Kidney (tissue), 14 donors: ENCODE data around the gene KCNMB2. TPM values are rescaled to one million over a fixed set of nuclear protein-coding genes. Genes with fewer than 3 reads are reported as not detected.

Experiments used
- DNase-seq, 5 donors: peaks; one replicate each; pipeline ENCODE4 v3.0.0-alpha.2; 2013 to 2020
- FAIRE-seq: peaks from 2 replicates; lab custom pipeline; 2012; peaks lifted over from hg19 to GRCh38; lab: Jason Lieb, UNC
- H3K27ac ChIP-seq, 2 donors: one replicate each; pipeline ENCODE4 v1.7.0; 2013; ENCODE audit warnings: low read depth in 2 of 2, low read length in 2 of 2, inconsistent platforms in 1 of 2
- H3K27me3 ChIP-seq: one replicate; pipeline ENCODE4 v1.7.1; 2013; ENCODE audit warnings: low read length, inconsistent platforms; ENCODE audit not compliant: control insufficient read depth, insufficient read depth
- H3K36me3 ChIP-seq, 3 donors: one replicate each; pipeline versions ENCODE4 v1.7.0 to v1.7.1; 2013; ENCODE audit warnings: low read length in 3 of 3, control low read depth in 1 of 3, inconsistent platforms in 1 of 3; ENCODE audit not compliant: insufficient read depth in 3 of 3, control insufficient read depth in 2 of 3
- H3K4me1 ChIP-seq, 3 donors: one replicate each; pipeline versions ENCODE4 v1.7.0 to v1.7.1; 2013; ENCODE audit warnings: low read length in 3 of 3, inconsistent platforms in 1 of 3, low read depth in 1 of 3; ENCODE audit not compliant: control insufficient read depth in 2 of 3, insufficient read depth in 2 of 3
- H3K4me3 ChIP-seq, 3 donors: one replicate each; pipeline versions ENCODE4 v1.7.0 to v1.8.1; 2013; ENCODE audit warnings: low read length in 3 of 3, control low read depth in 1 of 3, inconsistent platforms in 1 of 3
- H3K9ac ChIP-seq, 3 donors: one replicate each; pipeline versions ENCODE4 v1.7.0 to v1.7.1; 2013; ENCODE audit warnings: low read length in 3 of 3, control low read depth in 1 of 3, inconsistent platforms in 1 of 3
- H3K9me3 ChIP-seq, 3 donors: one replicate each; pipeline versions ENCODE4 v1.7.0 to v1.7.1; 2013; ENCODE audit warnings: low read length in 3 of 3, control low read depth in 1 of 3, inconsistent platforms in 1 of 3; ENCODE audit not compliant: control insufficient read depth in 2 of 3, insufficient read depth in 1 of 3
- intact Hi-C: fragments of 100-400 bp; cut with DNase I; formaldehyde crosslinking; loops from one replicate; pipeline ENCODE4 v1.11.1; 2022
- polyA plus RNA-seq: library from polyadenylated mRNA; stranded (reverse); fragments of 350-450 nt; fragmentation: Illumina TruSeq; extraction: RNeasy Lipid Tissue Mini Kit (QIAGEN cat#74804); gene quantifications from one replicate; pipeline ENCODE4 v1.2.3, GENCODE V29; 2014; ENCODE audit warnings: low read depth, low replicate concordance; ENCODE audit not compliant: insufficient read depth
- total RNA-seq: library from RNA; stranded (reverse); fragmentation: NEBNext Ultra II Directional; extraction: Animal tissue kit (Norgen Biotek cat#: 25700); gene quantifications from one replicate; pipeline ENCODE4 v1.2.1, GENCODE V29; 2021
- TF ChIP-seq, protein P1 (sequence below): IDR thresholded peaks from 3 replicates; pipeline ENCODE4 v1.5.1; 2012; ENCODE audit warnings: mild to moderate bottlenecking, moderate library complexity, borderline replicate concordance; ENCODE audit not compliant: insufficient read depth; ENCODE audit errors: extremely low read depth
- donor health status: control.
- donor health status: control.
- donor health status: control.
- donor health status: control.
- donor health status: control.
- donor health status: DM: yes; HTN: yes; CAD: no.
- donor health status: Normal renal cell carcinoma (clear cell type).

Gene KCNMB2
- total and polyA plus RNA-seq, 2 donors from 2014 or later = 2.1 to 4.4 TPM

DNA sequence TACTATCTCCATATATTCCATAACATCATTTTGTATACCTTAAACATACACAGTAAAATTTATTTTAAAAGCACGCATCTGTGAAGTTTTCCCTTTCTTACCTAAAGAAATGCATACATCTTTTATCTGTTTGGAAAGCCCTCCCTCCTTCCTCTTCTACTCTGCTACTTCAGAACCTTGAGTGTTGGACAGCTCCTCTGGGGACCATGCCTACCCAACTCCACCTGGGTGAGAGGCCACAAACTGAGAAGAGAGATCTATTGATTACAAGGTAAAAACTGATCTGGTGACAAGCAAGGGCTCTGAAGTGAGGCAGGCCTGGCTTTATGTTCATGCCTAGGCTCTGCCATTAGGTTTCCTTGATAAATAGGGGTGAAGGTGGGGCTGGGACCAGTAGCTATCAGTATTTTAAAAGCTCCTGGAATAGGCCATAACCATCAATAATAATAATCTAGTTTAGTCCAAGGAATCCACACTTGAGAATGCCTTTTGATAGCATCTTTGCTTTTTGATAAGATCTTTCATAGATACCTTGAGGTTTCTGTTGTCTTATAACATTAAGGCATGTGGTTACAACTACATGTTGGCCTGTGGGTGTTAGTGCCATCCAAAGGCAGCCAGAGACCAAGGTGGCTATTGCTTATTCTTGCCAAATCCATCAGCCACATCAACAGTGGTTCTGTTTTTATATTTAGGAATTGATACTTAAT is 148.8 kb downstream of the KCNMB2 start:
- TF ChIP-seq, protein P1, sequence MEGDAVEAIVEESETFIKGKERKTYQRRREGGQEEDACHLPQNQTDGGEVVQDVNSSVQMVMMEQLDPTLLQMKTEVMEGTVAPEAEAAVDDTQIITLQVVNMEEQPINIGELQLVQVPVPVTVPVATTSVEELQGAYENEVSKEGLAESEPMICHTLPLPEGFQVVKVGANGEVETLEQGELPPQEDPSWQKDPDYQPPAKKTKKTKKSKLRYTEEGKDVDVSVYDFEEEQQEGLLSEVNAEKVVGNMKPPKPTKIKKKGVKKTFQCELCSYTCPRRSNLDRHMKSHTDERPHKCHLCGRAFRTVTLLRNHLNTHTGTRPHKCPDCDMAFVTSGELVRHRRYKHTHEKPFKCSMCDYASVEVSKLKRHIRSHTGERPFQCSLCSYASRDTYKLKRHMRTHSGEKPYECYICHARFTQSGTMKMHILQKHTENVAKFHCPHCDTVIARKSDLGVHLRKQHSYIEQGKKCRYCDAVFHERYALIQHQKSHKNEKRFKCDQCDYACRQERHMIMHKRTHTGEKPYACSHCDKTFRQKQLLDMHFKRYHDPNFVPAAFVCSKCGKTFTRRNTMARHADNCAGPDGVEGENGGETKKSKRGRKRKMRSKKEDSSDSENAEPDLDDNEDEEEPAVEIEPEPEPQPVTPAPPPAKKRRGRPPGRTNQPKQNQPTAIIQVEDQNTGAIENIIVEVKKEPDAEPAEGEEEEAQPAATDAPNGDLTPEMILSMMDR = no peak
- Histone ChIP-seq H3K4me1 (no peaks in the 10 kb centered on the region), H3K9me3 (no peaks in the 10 kb centered on the region), H3K27me3 (no peaks in the 10 kb centered on the region), H3K36me3 (no peaks in the 10 kb centered on the region), H3K27ac (no peak overlapping the region), H3K4me3 (no peak overlapping the region), H3K9ac (no peak overlapping the region)
- FAIRE-seq = no peak
- intact Hi-C loops = no loop called here
- peak in 3 of 5 donors; percentile 25 to 68 (median 56) for DNase-seq

DNA sequence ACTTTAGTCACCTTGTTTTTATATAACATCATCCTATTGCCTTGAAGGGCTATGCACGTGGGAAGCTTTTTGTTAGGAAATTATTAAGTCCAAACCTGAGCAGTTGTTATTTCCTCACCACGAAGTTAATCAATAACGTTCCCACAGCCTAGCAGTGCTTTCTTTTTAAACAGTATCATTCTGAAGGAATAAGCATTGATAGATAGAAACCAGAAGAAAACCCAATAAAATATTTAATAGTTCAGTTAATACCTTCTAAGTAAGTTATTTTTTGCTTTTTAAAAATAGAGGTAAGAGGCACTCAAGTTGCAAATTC is 149.3 kb downstream of the KCNMB2 start:
- Histone ChIP-seq H3K4me1 (no peaks in the 10 kb centered on the region), H3K4me3 (no peak overlapping the region), H3K27me3 (no peaks in the 10 kb centered on the region), H3K9me3 (no peaks in the 10 kb centered on the region), H3K27ac (no peak overlapping the region), H3K36me3 (no peaks in the 10 kb centered on the region), H3K9ac (no peak overlapping the region)
- TF ChIP-seq, protein P1 = no peak
- FAIRE-seq (no peak), DNase-seq (no peak)
- intact Hi-C loops = no loop called here

DNA sequence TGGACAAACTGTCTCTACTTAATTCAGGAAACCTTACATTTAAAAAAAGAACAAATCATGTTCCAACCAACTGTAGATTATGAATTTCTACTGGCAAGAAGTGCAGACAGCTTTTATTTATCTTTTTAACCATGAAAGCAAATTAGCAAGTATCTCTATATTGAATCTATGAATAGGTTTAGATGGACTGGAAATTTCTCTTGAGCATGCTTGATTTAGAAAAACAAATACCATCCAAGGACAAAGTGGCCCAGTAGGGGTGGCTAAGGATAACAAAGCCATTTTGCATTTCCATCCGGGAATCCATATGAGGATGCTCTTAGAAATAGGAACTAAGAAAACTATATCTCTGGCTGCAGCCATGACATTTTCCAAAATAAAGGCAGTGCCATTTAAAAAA is 150.6 kb downstream of the KCNMB2 start:
- TF ChIP-seq, protein P1 = no peak
- H3K9me3 ChIP-seq = peaks cover 0 to 2% (median 0%) of the 10 kb centered on the region in 3 donors
- no peak overlapping the region for H3K4me3 ChIP-seq
- H3K36me3 ChIP-seq = no peaks in the 10 kb centered on the region
- H3K27me3 ChIP-seq = no peaks in the 10 kb centered on the region
- no peak overlapping the region for H3K9ac ChIP-seq
- intact Hi-C loops = no loop called here
- H3K4me1 ChIP-seq = no peaks in the 10 kb centered on the region
- FAIRE-seq (no peak), DNase-seq (no peak)
- no peak overlapping the region for H3K27ac ChIP-seq
